ENCODE results near the gene ELL2. TPM values are rescaled to one million over a fixed set of nuclear protein-coding genes. Genes with fewer than 3 reads are reported as not detected.
"Not testable (repeated sequence)": the region's sequence is repeated elsewhere in the genome, so short reads cannot be mapped to it uniquely, and the experiment has no call there.

ELL2 gene
- total RNA-seq, 1 donor from 2014 or later: 26.7 TPM

DNA sequence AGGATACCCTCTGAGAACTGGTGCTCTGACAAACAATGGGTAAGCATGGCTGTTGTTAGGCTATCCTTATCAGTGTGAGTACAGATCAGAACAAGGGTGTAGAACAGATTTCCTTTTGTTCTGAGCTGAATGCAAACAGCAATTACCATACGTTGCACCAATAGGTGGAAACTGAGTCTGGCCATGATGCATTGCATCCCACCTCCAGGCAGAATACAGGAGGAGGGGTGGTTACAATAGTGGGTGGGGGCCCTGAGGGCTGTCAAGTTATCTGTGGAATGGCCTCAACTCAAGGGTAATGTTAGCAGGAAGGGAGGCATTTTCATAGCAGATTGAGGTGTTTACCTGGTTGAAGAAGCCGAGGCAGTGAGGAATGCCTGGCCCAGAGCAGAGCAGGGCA, 84.9 kb downstream of the ELL2 start:
- DNase-seq (ENCODE audit: missing footprints) (no peak), ATAC-seq (no peak)
- intact Hi-C loops (cut with DNase I): no loop called here

- intact Hi-C loops (cut with DNase I): no loop called here
- DNase-seq (ENCODE audit: missing footprints) (no peak), ATAC-seq (no peak)
Measured at GRCh38 chr5:95874246-95874645, 87.4 kb downstream of the ELL2 start.

- ATAC-seq (no peak), DNase-seq (ENCODE audit: missing footprints) (no peak)
- intact Hi-C loops (cut with DNase I): no loop called here
Measured at GRCh38 chr5:95873351-95873750, 88.3 kb downstream of the ELL2 start.

DNA sequence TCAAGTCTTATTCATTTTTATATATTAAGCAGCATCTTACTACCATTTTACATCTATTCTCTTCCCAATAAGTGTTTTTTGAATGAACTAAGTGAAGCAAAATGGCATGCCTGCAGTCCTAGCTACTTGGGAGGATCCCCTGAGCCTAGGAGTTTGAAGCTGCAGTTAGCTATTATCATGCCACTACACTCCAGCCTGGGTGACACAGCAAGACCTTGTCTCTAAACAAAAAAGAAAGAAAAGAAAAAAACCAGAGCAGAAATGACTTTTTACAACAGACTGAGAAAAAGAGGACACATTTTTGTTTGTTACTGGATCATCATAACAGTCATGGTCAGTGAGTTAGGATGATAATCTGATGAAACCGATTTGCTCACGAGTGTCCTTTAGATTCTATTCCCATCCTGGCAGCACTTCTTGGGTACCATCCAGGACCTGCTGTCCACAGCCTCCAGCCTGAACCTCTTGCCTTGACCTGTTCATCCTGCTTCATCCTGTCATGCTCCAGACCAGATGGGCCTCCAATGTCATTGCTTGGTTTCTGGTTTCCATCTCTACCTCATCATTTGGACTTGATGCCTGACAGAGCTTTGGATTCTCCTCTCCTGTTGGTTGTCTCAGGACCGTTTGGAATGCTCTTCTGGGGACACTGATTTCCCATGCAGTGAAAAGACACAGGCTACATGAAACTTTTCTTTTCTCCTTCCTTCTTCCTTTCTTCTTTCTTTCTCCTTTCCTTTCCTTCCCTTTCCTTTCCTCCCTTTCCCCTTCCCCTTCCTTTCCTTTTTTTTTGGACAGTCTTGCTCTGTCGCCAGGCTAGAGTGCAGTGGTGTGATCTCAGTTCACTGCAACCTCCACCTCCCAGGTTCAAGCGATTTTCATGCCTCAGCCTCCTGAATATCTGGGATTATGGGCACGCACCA, 89.0 kb downstream of the ELL2 start:
- DNase-seq (ENCODE audit: missing footprints): no peak
- no peak for ATAC-seq
- intact Hi-C loops (cut with DNase I): no loop called here

DNA sequence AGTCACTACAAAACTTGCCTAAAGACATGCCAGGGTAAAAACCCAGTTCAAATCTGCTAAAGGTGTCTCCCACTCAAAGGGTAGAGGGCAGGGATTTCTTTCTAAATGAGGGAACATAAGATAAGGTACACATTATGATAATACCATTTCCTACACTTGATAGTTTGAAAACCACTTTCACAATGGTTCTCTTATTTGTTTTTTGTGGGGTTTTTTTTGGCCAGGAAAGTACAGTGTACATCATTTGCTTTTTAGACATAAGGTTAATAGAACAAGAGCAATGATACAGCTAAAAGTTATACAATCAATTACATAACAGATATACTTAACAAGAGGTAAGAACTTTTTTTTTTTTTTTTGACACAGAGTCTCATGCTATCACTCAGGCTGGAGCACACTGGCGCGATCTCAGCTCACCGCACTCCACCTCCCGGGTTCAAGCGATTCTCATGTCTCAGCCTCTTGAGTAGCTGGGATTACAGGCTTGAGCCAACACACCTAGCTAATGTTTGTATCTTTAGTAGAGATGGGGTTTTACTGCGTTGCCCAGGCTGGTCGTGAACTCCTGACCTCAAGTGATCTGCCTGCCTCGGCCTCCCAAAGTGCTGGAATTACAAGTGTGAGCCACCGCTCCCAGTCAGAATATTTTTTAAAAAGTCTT, 90.4 kb downstream of the ELL2 start:
- ATAC-seq: no peak
- intact Hi-C loops (cut with DNase I): no loop called here
- no peak for DNase-seq (ENCODE audit: missing footprints)

GRCh38 chr5:95870105-95870672, 91.5 kb downstream of the ELL2 start:
- no peak for ATAC-seq
- intact Hi-C loops (cut with DNase I): no loop called here

GRCh38 chr5:95869173-95869855, 92.3 kb downstream of the ELL2 start:
- ATAC-seq; intact Hi-C loops (cut with DNase I): not testable (repeated sequence)
- peak; percentile 69 for DNase-seq (ENCODE audit: missing footprints)

More at GRCh38 chr5:95870105-95870672, 91.5 kb downstream of the ELL2 start:
- no peak for DNase-seq (ENCODE audit: missing footprints)

DNA sequence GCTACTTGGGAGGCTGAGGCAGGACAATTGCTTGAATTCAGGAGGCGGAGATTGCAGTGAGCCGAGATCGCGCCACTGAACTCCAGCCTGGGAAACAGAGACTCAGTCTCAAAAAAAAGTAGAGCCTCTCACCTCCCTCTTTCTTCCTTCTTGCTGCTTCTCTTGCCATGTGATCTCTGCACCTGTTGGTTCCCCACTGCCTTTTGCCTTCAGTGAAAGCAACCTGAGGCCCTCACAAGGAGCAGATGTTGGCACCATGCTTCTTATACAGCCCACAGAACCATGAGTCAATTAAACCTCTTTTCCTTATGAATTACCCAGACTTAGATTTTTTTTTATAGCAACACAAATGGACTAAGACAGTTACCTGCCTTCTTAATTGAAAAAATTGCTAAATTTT, 93.5 kb downstream of the ELL2 start:
- intact Hi-C loops (cut with DNase I): no loop called here
- no peak for DNase-seq (ENCODE audit: missing footprints)
- no peak for ATAC-seq

DNA sequence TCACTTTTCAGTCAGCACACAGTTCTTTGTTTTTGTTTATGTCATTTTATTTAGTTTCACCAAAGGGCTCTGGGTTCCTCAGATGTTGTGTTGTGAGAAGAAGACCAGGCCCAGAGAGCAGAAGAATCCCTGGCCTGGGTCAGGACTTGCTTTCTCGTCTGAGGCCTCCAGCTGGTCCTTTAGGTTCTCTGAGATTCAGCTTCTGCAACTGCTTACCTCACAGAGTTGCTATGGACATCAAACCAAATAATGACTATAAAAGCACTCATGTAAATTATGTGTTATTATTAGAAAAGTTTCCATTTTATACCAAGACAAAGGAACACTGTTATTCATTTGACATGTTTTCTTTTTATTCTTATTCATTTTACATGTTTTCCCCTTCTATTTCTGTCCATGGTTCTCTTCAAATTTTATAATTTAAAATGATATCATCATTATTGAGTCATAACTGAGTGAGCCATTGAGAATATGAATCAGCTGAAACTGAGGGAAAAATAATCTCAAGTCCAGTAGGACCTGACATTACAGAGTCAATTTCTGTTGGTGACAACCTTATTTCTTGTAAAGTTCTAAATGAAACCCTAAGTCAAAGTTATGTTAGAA, 95.1 kb downstream of the ELL2 start:
- DNase-seq (ENCODE audit: missing footprints) (no peak), ATAC-seq (no peak)
- intact Hi-C loops (cut with DNase I): no loop called here

GRCh38 chr5:95864944-95865504, 96.6 kb downstream of the ELL2 start:
- ATAC-seq (no peak), DNase-seq (ENCODE audit: missing footprints) (peak; percentile 42)
- intact Hi-C loops (cut with DNase I): loop anchor here (5.0 kb wide), 1 partner anchor 737 kb away; no protein-coding TSS in a partner anchor

DNA sequence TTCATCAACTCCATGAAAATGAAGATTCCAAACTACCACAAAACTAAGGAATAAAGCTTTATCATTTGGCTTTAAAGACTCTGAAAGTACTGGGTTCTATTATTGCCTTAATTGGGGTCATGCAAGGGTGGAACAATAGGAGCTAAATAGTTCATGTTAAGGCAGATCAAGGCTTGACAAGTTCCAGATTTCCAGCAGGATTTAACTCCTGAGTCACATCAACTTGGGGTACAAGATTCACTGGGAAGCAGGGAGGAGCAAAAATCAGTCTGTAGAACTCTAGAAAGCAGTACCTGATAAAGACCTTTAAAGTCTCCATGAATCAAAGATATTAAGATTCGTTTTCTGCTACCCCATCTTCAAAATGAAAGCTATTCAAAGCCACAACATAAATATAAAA, 97.2 kb downstream of the ELL2 start:
- DNase-seq (ENCODE audit: missing footprints) (no peak), ATAC-seq (no peak)
- intact Hi-C loops (cut with DNase I): loop anchor here (5.0 kb wide), 1 partner anchor 738 kb away; no protein-coding TSS in a partner anchor

GRCh38 chr5:95863383-95863757, 98.3 kb downstream of the ELL2 start:
- ATAC-seq (peak; percentile 48), DNase-seq (ENCODE audit: missing footprints) (no peak)
- intact Hi-C loops (cut with DNase I): loop anchor here (5.0 kb wide), 1 partner anchor 739 kb away; no protein-coding TSS in a partner anchor

GRCh38 chr5:95862671-95863382, 98.8 kb downstream of the ELL2 start:
- ATAC-seq: no peak
- DNase-seq (ENCODE audit: missing footprints): no peak
- intact Hi-C loops (cut with DNase I): loop anchor here (5.0 kb wide), 1 partner anchor 739 kb away; no protein-coding TSS in a partner anchor

DNA sequence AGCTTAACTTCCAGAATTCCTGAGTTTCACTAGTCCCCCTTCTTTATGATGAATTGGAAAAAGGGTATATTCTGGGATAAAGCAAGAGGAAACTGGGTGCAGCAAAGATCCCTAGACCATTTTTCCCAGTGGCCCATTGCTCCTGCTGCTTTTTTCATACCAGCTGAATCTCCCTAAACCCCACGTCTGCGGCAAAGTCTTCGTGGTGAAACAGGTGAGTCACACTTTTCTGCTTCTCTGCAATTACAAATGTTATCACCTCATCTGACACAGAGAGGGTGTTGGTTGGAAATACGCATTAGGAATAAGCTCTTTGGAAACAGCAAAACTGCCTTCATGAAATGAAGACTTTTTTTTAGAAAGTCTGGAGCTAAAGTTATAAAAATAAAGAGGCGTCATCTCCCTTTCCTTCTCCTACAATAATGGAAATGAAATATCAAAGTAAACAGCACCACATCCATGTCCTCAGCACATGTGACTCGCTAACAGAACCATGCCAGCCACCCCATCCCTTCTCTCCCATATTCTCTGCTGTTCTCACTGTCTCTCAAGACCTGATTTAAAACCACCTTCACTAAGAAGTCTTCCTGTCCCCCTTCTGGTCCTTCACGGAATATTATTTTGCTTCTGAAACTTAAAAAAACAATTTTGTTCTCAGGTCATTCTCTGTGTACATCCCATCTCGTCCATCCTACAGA, 99.6 kb downstream of the ELL2 start:
- ATAC-seq (no peak), DNase-seq (ENCODE audit: missing footprints) (no peak)
- intact Hi-C loops (cut with DNase I): loop anchor here (5.0 kb wide), 1 partner anchor 740 kb away; no protein-coding TSS in a partner anchor

- ATAC-seq (no peak), DNase-seq (ENCODE audit: missing footprints) (peak; percentile 81)
- intact Hi-C loops (cut with DNase I): loop anchor here (5.0 kb wide), 1 partner anchor 741 kb away; no protein-coding TSS in a partner anchor
Measured at GRCh38 chr5:95861221-95861863, 100.3 kb downstream of the ELL2 start.

DNA sequence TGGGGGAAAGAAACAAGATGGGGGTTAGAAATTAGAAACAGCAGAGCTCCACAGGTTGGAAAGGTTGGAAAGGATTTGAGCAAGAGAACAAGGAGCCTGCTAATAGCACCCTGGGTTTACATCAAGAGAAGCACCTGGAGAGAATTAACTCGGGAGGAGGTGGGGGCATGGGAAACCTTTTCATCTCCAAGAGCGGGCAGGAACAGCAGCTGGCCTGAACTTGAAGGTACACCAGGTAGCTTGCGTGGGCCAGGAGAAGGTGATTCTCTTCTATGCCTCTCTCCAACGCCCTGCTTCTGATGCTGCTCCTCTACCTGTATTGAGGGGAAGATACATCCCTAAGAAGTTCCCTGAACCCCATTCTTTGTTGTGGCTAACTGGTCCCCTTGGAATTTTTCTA, 102.0 kb downstream of the ELL2 start:
- DNase-seq (ENCODE audit: missing footprints): no peak
- no peak for ATAC-seq
- intact Hi-C loops (cut with DNase I): loop anchor here (5.0 kb wide), 4 partner anchors 38 to 743 kb away; no protein-coding TSS in a partner anchor
